Cardiac septum (tissue), 1 donor: ENCODE results near the gene SPINT3. TPM values are rescaled to one million over a fixed set of nuclear protein-coding genes. Genes with fewer than 3 reads are reported as not detected.

Experiments
- DNase-seq: peaks from one replicate; pipeline ENCODE4 v3.0.0-alpha.2; 2020; ENCODE audit warnings: low spot score
- intact Hi-C: fragments of 100-400 bp; cut with DNase I; formaldehyde crosslinking; loops from one replicate; pipeline ENCODE4 v1.14.0; 2022
- total RNA-seq: library from RNA; stranded (reverse); fragmentation: NEBNext Ultra II Directional; extraction: Animal tissue kit (Norgen Biotek cat#: 25700); gene quantifications from one replicate; pipeline ENCODE4 v1.2.1, GENCODE V29; 2021
- donor health status: DM: no; HTN: no; CAD: no.

SPINT3 gene
- total RNA-seq, 1 donor from 2014 or later: not detected

DNA sequence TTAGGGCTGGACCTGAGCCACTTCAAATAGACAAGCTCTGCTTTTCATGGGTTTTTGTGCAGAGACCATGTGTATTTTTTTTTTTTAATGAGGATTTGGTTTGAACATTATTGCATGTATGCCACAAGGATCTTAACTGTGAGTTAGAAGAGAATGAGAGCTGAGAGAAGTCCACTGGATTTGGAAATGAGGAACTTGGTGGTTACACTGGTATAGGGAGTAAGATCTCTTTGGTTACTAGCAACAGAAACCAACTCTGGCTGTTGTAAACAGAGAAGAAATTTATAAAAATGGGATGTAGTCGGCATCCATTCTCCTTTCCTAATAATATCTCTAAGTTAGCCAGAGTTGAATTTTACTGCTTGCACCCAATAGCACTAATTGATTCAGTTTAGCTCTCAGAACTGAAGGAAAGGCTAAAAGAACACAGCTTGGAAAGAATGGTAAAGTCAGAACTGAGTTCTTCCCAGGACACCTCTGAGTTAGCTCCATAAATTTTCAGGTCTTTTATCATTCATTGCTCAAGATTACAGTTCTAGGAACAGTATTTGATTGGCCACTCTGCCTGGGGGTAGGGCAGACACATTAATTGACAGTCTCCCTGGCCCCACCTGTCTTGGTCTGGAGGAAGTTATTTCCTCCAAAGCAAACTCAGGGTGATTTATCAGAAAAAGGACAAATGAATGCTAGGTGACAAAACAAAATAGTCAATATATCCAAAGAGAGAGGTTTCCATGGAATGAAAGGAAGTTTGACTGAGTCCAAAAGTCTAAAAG is 49.7 kb downstream of the SPINT3 start:
- no peak for DNase-seq
- intact Hi-C loops: no loop called here

DNA sequence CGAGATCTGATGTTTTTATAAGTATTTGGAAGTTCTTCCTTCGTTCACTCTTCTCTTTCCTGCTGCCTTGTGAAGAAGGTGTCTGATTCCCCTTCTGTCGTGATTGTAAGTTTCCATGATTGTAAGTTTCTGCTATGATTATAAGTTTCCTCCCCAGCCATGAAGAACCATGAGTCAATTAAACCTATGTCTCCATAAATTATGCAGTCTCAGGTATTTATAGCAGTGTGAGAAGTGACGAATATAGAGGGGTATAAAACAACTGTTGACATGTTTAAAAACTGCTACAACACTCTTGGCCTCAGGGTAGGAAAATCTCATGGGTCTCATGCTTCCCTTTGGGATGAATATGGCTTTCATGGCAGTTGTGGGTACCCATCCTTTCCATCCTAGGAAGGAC is 51.7 kb downstream of the SPINT3 start:
- DNase-seq: no peak

DNA sequence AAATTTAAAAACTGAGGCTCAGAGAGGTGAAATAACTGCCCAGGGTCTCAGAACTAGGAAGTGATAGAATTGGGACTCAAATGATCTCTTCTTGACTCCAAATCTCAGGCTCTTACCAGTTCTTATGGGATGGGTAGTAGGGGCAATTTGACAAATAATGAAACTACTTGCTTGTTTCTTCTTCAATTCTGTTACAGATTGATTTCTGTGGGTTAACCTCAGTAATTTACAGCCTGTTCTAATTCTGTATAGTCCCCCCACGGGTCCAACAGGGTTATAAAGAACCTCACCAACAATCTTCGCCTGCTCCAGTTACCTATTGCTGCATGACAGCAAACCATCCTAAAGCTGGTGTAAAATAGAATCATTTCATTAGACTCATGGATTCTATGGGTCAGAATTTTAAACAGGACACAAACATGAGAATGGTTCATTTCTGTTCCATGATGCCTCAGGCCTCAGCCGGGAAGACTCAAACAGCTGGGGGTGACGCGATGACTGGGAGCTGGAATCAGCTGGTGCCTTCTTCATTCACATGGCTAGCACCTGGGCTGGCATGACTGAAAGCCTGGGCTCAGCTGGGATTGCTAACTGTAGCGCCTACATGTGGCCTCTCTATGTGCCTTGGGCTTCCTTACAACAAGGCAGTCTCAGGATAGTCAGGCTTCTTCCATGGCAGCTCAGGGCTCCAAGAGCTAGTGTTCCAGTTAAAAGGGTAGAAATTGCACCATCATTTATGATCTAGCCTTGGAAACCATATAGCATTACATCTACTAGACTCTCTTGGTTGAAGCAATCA is 52.5 kb downstream of the SPINT3 start:
- intact Hi-C loops: no loop called here

More for the DNA sequence above, 51.7 kb downstream of the SPINT3 start:
- intact Hi-C loops: no loop called here

More for the DNA sequence above, 52.5 kb downstream of the SPINT3 start:
- no peak for DNase-seq

Other genes starting within 250 kb of the SPINT3 start
- not detected for gene RBPJL, start 208.8 kb downstream of the SPINT3 start, total RNA-seq
- gene MATN4, start 207.3 kb downstream of the SPINT3 start, total RNA-seq: not detected
- gene SDC4, start 167.2 kb downstream of the SPINT3 start, total RNA-seq: 100 TPM
- gene SYS1, start 152.5 kb downstream of the SPINT3 start, total RNA-seq: 17.4 TPM
- gene TP53TG5, start 137.3 kb downstream of the SPINT3 start, total RNA-seq: 2.2 TPM
- 209 TPM for gene DBNDD2, start 107.3 kb downstream of the SPINT3 start, total RNA-seq
- 139 TPM for gene PIGT, start 99.5 kb downstream of the SPINT3 start, total RNA-seq
- gene WFDC2, start 45.9 kb downstream of the SPINT3 start, total RNA-seq: 1.0 TPM
- not detected for gene WFDC6, start 23.9 kb upstream of the SPINT3 start, total RNA-seq
- not detected for gene EPPIN, start 31.8 kb upstream of the SPINT3 start, total RNA-seq
- not detected for gene WFDC8, start 63.7 kb upstream of the SPINT3 start, total RNA-seq
- not detected for gene WFDC10A, start 114.1 kb upstream of the SPINT3 start, total RNA-seq
- not detected for gene WFDC9, start 115.7 kb upstream of the SPINT3 start, total RNA-seq
- not detected for gene WFDC11, start 154.6 kb upstream of the SPINT3 start, total RNA-seq
- gene WFDC13, start 186.4 kb upstream of the SPINT3 start, total RNA-seq: not detected
- gene WFDC10B, start 189.4 kb upstream of the SPINT3 start, total RNA-seq: not detected
- not detected for gene SPINT4, start 206.7 kb upstream of the SPINT3 start, total RNA-seq